Breast epithelium (tissue), 3 donors: Measurements from ENCODE around the gene LPGAT1.

ENCODE experiments used
- POLR2AphosphoS5 ChIP-seq, 3 donors: sonication (generic); formaldehyde crosslinking; IDR thresholded peaks; one replicate each; pipeline ENCODE4 v1.6.1; 2017; ENCODE audit warnings: antibody characterized with exemption in 3 of 3
- TF ChIP-seq, protein P1 (sequence below), 3 donors: fragments of 450-650 bp; IDR thresholded peaks; one replicate each; pipeline ENCODE4 v1.5.1; 2016 to 2017; ENCODE audit warnings: antibody characterized with exemption in 3 of 3, mild to moderate bottlenecking in 3 of 3, moderate library complexity in 3 of 3

GRCh38 chr1:211827051-211827450 lies 3.5 kb downstream of the LPGAT1 start:
- no peak for TF ChIP-seq POLR2AphosphoS5 (IDR thresholded peaks at IDR 0.05)
- TF ChIP-seq, protein P1, sequence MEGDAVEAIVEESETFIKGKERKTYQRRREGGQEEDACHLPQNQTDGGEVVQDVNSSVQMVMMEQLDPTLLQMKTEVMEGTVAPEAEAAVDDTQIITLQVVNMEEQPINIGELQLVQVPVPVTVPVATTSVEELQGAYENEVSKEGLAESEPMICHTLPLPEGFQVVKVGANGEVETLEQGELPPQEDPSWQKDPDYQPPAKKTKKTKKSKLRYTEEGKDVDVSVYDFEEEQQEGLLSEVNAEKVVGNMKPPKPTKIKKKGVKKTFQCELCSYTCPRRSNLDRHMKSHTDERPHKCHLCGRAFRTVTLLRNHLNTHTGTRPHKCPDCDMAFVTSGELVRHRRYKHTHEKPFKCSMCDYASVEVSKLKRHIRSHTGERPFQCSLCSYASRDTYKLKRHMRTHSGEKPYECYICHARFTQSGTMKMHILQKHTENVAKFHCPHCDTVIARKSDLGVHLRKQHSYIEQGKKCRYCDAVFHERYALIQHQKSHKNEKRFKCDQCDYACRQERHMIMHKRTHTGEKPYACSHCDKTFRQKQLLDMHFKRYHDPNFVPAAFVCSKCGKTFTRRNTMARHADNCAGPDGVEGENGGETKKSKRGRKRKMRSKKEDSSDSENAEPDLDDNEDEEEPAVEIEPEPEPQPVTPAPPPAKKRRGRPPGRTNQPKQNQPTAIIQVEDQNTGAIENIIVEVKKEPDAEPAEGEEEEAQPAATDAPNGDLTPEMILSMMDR (IDR thresholded peaks at IDR 0.05), result no peak
